ENCODE results near the gene GRIA3. TPM values are rescaled to one million over a fixed set of nuclear protein-coding genes. Genes with fewer than 3 reads are reported as not detected.

The GRIA3 gene
- total and polyA plus RNA-seq, 10 of the 15 experiments (the other 5 are each of a cell fraction or from before 2014, with no cell fraction given), result 0.45 to 4.3 (median 2.2) TPM

GRCh38 chrX:123425471-123425870 is 241.4 kb downstream of the GRIA3 start:
- in situ Hi-C loops (cut with MboI), result loop anchor here (10.0 kb wide), 1 partner anchor 241 kb away; the partner anchor contains the start of gene GRIA3
- ChIA-PET POLR2A (no interaction called here), CTCF (interaction anchor here (1.2 to 6.3 kb wide), 7 partner anchors 15 to 222 kb away, joined by 3 to 59 read pairs (median 5); no protein-coding TSS in a partner anchor), RAD21 (ENCODE audit: unreplicated experiment) (interaction anchor here (1.3 kb wide), 1 partner anchor 248 kb away, joined by 4 read pairs; no protein-coding TSS in a partner anchor), SMC1A (ENCODE audit: uncharacterized antibody, unreplicated experiment) (interaction anchor here (0.9 to 14.3 kb wide), 5 partner anchors 10 to 395 kb away, joined by 3 to 172 read pairs (median 9); no protein-coding TSS in a partner anchor)
- BruUV-seq (replicated peaks), result no TSS peak
- FAIRE-seq (no peak), ATAC-seq (no peak), DNase-seq (ENCODE audit: low read depth, low spot score) (no peak)
- H3K9ac ChIP-seq (ENCODE audit: control insufficient read depth, insufficient read depth, low read length), result no peak overlapping the region
- H3K27me3 ChIP-seq (replicated peaks in 1 of 2; ENCODE audit: control insufficient read depth in 2 of 2, insufficient read depth in 2 of 2, low read length in 1 of 2), result no peaks in the 10 kb centered on the region
- 19% methylated on average over 2 of the region's 2 CpGs for WGBS (ENCODE audit: insufficient coverage, insufficient replicate concordance, low lambda C conversion rate, missing lambda C conversion rate)
- H2AFZ ChIP-seq (ENCODE audit: control insufficient read depth, low read depth, low read length), result no peak overlapping the region
- H3K27ac ChIP-seq (ENCODE audit: control insufficient read depth, insufficient read depth), result no peak overlapping the region
- H3K36me3 ChIP-seq (ENCODE audit: control insufficient read depth in 2 of 2, insufficient read depth in 2 of 2, low read length in 1 of 2), result no peaks in the 10 kb centered on the region
- TF ChIP-seq SUPT20H (IDR thresholded peaks at IDR 0.05; ENCODE audit: borderline replicate concordance, control insufficient read depth, low read depth, low read length), result no peak
- no peak for TF ChIP-seq ZZZ3 (IDR thresholded peaks at IDR 0.05; ENCODE audit: control insufficient read depth, insufficient read length, low read depth)
- intact Hi-C loops (cut with micrococcal nuclease; ENCODE audit: unreplicated experiment), result no loop called here
- no peaks in the 10 kb centered on the region for H4K20me1 ChIP-seq (ENCODE audit: control insufficient read depth, insufficient read depth)
- no peaks in the 10 kb centered on the region for H3K9me3 ChIP-seq (replicated peaks; ENCODE audit: control insufficient read depth, insufficient read depth, low read length)
- H3K4me3 ChIP-seq, result no peak overlapping the region
- H3K79me2 ChIP-seq (ENCODE audit: control insufficient read depth, insufficient read depth, low read length), result no peaks in the 10 kb centered on the region
- H3K4me2 ChIP-seq (ENCODE audit: control insufficient read depth, insufficient read depth), result no peak overlapping the region
- H3K4me1 ChIP-seq (ENCODE audit: control insufficient read depth, insufficient read depth, low read length), result peaks cover 4% of the 10 kb centered on the region; the same call in 1 of the 2 replicates

- ATAC-seq (no peak), FAIRE-seq (no peak), DNase-seq (ENCODE audit: low read depth, low spot score) (no peak)
- no peak overlapping the region for H3K4me2 ChIP-seq (ENCODE audit: control insufficient read depth, insufficient read depth)
- BruUV-seq (replicated peaks), result no TSS peak
- ChIA-PET POLR2A (interaction anchor here (0.6 kb wide), 1 partner anchor 311 kb away, joined by 3 read pairs; no protein-coding TSS in a partner anchor), SMC1A (ENCODE audit: uncharacterized antibody, unreplicated experiment) (interaction anchor here (0.9 to 14.3 kb wide), 6 partner anchors 9 to 396 kb away, joined by 3 to 172 read pairs (median 6); no protein-coding TSS in a partner anchor), RAD21 (ENCODE audit: unreplicated experiment) (interaction anchor here (1.3 kb wide), 1 partner anchor 248 kb away, joined by 4 read pairs; no protein-coding TSS in a partner anchor), CTCF (interaction anchor here (1.2 to 6.3 kb wide), 6 partner anchors 16 to 222 kb away, joined by 3 to 59 read pairs (median 4); no protein-coding TSS in a partner anchor)
- TF ChIP-seq SRF (IDR thresholded peaks at IDR 0.05; ENCODE audit: low read depth in 2 of 2, low read length in 2 of 2), result no peak
- TF ChIP-seq EGR1 (IDR thresholded peaks at IDR 0.05; ENCODE audit: borderline replicate concordance in 1 of 2, low read depth in 2 of 2, low read length in 2 of 2), result no peak
- TF ChIP-seq RBBP5 (conservative IDR thresholded peaks at IDR 0.05), result no peak
- no peak for TF ChIP-seq NFYB (IDR thresholded peaks at IDR 0.05; ENCODE audit: insufficient read depth, low read depth, low read length)
- no peak for TF ChIP-seq REST (IDR thresholded peaks at IDR 0.05; ENCODE audit: low read depth, low read length)
- no peak for TF ChIP-seq MYC (IDR thresholded peaks at IDR 0.05; ENCODE audit: insufficient read depth, insufficient read length, insufficient replicate concordance, low read length, severe bottlenecking)
- no peak for TF ChIP-seq PBX3 (IDR thresholded peaks at IDR 0.05; ENCODE audit: insufficient replicate concordance, low read depth, low read length)
- no peak for TF ChIP-seq ZNF622 (IDR thresholded peaks at IDR 0.05)
- no peak overlapping the region for H3K4me3 ChIP-seq
- 62% methylated on average over 3 of the region's 3 CpGs for WGBS (ENCODE audit: insufficient coverage, insufficient replicate concordance, low lambda C conversion rate, missing lambda C conversion rate)
- in situ Hi-C loops (cut with MboI), result loop anchor here (10.0 kb wide), 1 partner anchor 241 kb away; the partner anchor contains the start of gene GRIA3
- H3K79me2 ChIP-seq (ENCODE audit: control insufficient read depth, insufficient read depth, low read length), result no peaks in the 10 kb centered on the region
- H3K27ac ChIP-seq (ENCODE audit: control insufficient read depth, insufficient read depth), result no peak overlapping the region
- H2AFZ ChIP-seq (ENCODE audit: control insufficient read depth, low read depth, low read length), result no peak overlapping the region
- no peak overlapping the region for H3K9ac ChIP-seq (ENCODE audit: control insufficient read depth, insufficient read depth, low read length)
- H3K36me3 ChIP-seq (ENCODE audit: control insufficient read depth in 2 of 2, insufficient read depth in 2 of 2, low read length in 1 of 2), result no peaks in the 10 kb centered on the region
- intact Hi-C loops (cut with micrococcal nuclease; ENCODE audit: unreplicated experiment), result no loop called here
- H3K9me3 ChIP-seq (replicated peaks; ENCODE audit: control insufficient read depth, insufficient read depth, low read length), result no peaks in the 10 kb centered on the region
- H3K27me3 ChIP-seq (replicated peaks in 1 of 2; ENCODE audit: control insufficient read depth in 2 of 2, insufficient read depth in 2 of 2, low read length in 1 of 2), result no peaks in the 10 kb centered on the region
- peaks cover 4% of the 10 kb centered on the region; the same call in 1 of the 2 replicates for H3K4me1 ChIP-seq (ENCODE audit: control insufficient read depth, insufficient read depth, low read length)
- H4K20me1 ChIP-seq (ENCODE audit: control insufficient read depth, insufficient read depth), result no peaks in the 10 kb centered on the region
Measured at GRCh38 chrX:123425904-123426303, 241.8 kb downstream of the GRIA3 start.
